ENCODE data around the gene SEMA3E. TPM values are rescaled to one million over a fixed set of nuclear protein-coding genes. Genes with fewer than 3 reads are reported as not detected.
A peak's percentile ranks its signal among the peaks of the same experiment; 100 is the strongest.

SEMA3E gene
- total and polyA plus RNA-seq, 8 donors: 2.1 to 38.0 (median 23.8) TPM

GRCh38 chr7:83355143-83355542 is 293.8 kb downstream of the SEMA3E start:
- Histone ChIP-seq H3K36me3 (no peaks in the 10 kb centered on the region), H3K27ac (no peak overlapping the region), H3K27me3 (no peaks in the 10 kb centered on the region), H3K9me3 (peaks cover 0 to 8% of the 10 kb centered on the region in 2 donors), H3K4me1 (no peaks in the 10 kb centered on the region), H3K4me3 (no peak overlapping the region)
- ATAC-seq (no peak), DNase-seq (no peak)
- intact Hi-C loops (cut with DNase I): no loop called here
- TF ChIP-seq, protein P1, sequence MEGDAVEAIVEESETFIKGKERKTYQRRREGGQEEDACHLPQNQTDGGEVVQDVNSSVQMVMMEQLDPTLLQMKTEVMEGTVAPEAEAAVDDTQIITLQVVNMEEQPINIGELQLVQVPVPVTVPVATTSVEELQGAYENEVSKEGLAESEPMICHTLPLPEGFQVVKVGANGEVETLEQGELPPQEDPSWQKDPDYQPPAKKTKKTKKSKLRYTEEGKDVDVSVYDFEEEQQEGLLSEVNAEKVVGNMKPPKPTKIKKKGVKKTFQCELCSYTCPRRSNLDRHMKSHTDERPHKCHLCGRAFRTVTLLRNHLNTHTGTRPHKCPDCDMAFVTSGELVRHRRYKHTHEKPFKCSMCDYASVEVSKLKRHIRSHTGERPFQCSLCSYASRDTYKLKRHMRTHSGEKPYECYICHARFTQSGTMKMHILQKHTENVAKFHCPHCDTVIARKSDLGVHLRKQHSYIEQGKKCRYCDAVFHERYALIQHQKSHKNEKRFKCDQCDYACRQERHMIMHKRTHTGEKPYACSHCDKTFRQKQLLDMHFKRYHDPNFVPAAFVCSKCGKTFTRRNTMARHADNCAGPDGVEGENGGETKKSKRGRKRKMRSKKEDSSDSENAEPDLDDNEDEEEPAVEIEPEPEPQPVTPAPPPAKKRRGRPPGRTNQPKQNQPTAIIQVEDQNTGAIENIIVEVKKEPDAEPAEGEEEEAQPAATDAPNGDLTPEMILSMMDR (IDR thresholded peaks at IDR 0.05): no peak

GRCh38 chr7:83347945-83348444 is 300.9 kb downstream of the SEMA3E start:
- Histone ChIP-seq H3K4me1 (no peaks in the 10 kb centered on the region), H3K27me3 (no peaks in the 10 kb centered on the region), H3K9me3 (peaks cover 0 to 19% of the 10 kb centered on the region in 2 donors), H3K36me3 (no peaks in the 10 kb centered on the region), H3K27ac (no peak overlapping the region), H3K4me3 (no peak overlapping the region)
- ATAC-seq: peak; percentile 30
- no peak for DNase-seq
- intact Hi-C loops (cut with DNase I): no loop called here
- TF ChIP-seq, protein P1 (IDR thresholded peaks at IDR 0.05): no peak

GRCh38 chr7:83339907-83340306 is 309.0 kb downstream of the SEMA3E start:
- TF ChIP-seq, protein P1 (IDR thresholded peaks at IDR 0.05): no peak
- Histone ChIP-seq H3K27ac (no peak overlapping the region), H3K27me3 (no peaks in the 10 kb centered on the region), H3K4me3 (no peak overlapping the region), H3K4me1 (no peaks in the 10 kb centered on the region), H3K9me3 (peaks cover 0 to 2% of the 10 kb centered on the region in 2 donors), H3K36me3 (no peaks in the 10 kb centered on the region)
- intact Hi-C loops (cut with DNase I): no loop called here
- ATAC-seq (no peak), DNase-seq (no peak)

DNA sequence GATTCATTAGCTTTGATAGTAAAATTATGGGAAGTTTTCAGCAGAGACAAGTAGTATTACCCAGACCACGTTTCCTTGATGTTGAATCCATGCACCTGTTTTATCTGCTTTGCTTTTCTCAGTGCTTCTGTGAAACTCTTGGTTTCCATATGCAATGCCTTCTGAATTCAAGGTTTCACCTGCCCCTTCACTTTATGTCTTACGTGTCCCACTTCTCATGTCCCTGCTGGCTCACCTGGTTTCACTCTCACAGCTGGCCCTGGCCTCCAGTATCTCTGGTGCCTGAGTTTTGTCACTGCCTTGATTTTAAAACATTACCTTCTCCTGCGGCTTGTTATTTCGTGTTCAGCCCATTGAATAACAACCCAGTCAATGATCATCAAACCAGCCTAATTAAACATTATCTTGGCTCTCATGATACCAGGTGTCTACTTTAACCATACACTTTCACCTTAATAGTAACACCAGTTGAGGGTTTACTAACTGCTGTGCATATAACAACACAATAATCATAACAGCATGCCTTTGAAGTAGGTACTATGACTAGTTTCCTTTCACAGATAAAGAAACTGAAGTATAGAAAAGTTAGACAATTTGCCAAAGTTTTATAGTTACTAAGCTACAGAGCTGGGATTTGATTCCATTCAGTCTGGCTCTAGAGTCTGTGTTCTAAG is 310.5 kb downstream of the SEMA3E start:
- DNase-seq (no peak), ATAC-seq (no peak)
- TF ChIP-seq, protein P1 (IDR thresholded peaks at IDR 0.05): no peak
- H3K36me3 ChIP-seq: no peaks in the 10 kb centered on the region
- H3K4me1 ChIP-seq: no peaks in the 10 kb centered on the region
- intact Hi-C loops (cut with DNase I): no loop called here
- H3K4me3 ChIP-seq: no peak overlapping the region
- H3K27me3 ChIP-seq: no peaks in the 10 kb centered on the region
- no peak overlapping the region for H3K27ac ChIP-seq
- no peaks in the 10 kb centered on the region for H3K9me3 ChIP-seq

DNA sequence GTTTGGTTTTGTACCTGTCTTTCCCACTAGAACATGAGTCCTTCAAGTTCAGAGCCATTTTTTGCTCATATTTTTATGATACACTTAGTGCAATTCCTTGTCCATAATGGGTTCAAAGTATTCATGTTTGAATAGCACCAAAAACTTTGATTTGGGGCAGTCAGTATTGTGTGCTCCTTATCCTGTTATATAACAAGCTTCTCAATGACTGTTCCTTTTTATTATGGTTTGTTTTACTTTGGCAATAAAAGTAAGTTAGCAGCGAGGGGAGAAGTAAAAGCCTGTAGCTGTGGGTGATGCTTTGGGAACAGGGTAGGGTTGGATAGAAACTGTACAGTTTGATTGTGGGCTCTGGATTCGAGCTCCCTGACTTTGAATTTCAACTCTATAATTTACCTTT is 311.9 kb downstream of the SEMA3E start:
- DNase-seq (no peak), ATAC-seq (no peak)
- Histone ChIP-seq H3K4me3 (no peak overlapping the region), H3K4me1 (no peaks in the 10 kb centered on the region), H3K36me3 (no peaks in the 10 kb centered on the region), H3K27me3 (no peaks in the 10 kb centered on the region), H3K9me3 (no peaks in the 10 kb centered on the region), H3K27ac (no peak overlapping the region)
- TF ChIP-seq, protein P1 (IDR thresholded peaks at IDR 0.05): no peak
- intact Hi-C loops (cut with DNase I): no loop called here
